ENCODE data around the gene DDI2.

The DDI2 gene

DNA sequence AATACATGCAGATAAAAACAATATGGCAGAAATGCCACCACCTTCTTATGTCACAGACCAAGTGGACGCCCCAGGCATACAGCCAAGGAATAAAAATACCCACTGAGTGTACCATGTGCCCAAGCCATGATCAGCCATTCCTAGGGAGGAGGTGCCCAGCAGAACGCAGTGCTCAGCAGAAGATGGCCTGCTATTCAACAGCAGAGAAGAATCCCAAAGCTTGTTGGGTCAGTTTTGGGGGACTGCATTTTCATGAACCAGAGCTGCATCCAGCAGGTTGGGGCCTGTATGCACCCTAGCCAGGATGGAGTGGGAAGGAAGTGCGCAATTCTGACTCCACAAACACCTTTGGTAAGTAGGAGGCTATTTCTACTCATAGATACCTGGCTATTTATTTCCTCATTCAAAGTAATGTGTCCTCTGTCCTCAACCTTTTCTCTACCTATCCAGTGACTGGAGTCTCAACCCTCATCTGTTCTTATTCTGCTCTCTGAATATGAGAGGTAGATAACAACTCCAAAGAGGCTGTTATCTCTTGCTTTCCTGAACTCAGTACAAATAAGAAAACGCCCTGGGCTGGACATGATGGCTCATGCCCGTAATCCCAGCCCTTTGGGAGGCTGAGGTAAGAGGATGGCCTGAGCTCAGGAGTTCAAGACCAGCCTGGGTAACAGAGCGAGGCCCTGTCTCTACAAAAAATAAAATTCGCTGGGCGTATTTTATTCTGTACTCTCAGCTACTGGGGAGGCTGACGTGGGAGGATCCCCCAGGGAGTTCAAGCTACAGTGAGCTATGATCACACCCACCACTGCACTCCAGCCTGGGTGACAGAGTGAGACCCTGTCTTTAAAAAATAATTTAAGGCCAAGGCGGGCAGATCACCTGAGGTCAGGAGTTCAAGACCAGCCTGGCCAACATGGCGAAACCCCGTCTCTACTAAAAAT is 64.4 kb downstream of the DDI2 start:
- no peak overlapping the region for H3K27ac ChIP-seq (ENCODE audit: low read depth, low read length)
- no peak overlapping the region for H3K4me3 ChIP-seq (ENCODE audit: low read depth, low read length)
- no peaks in the 10 kb centered on the region for H3K27me3 ChIP-seq (ENCODE audit: control insufficient read depth, insufficient read depth, low read length)
- no peak overlapping the region for H3K9ac ChIP-seq (ENCODE audit: low read depth, low read length)
- no peaks in the 10 kb centered on the region for H3K36me3 ChIP-seq (ENCODE audit: control insufficient read depth, insufficient read depth, low read length)
- H3K9me3 ChIP-seq (ENCODE audit: control insufficient read depth, insufficient read depth, low read length): peaks cover 5% of the 10 kb centered on the region; the same call in 1 of the 2 replicates
- H3K4me1 ChIP-seq (ENCODE audit: control insufficient read depth, insufficient read depth, low read length): peaks cover 17% of the 10 kb centered on the region

DNA sequence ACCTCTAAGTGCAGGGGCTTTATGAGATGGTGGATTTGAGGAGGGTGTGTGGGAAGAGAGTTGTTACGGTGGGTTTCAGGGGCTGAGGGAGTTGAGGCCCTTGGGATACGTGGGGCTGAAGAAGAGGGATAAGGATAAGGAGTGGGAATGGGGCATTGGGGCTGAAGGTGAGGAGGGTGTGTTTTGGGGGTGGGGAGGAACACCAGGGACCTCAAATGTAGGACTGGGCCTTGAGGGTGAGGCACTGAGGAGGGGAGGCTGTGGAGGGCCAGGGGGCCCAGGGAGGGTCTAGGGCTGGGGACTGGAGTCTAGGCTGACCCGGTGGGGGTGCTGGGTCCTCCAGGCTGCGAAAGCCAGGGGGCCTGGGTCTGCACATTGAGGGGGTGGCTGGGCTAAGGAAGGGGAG is 65.7 kb downstream of the DDI2 start:
- H3K9ac ChIP-seq (ENCODE audit: low read depth, low read length): no peak overlapping the region
- H3K9me3 ChIP-seq (ENCODE audit: control insufficient read depth, insufficient read depth, low read length): peaks cover 2% of the 10 kb centered on the region; the same call in 1 of the 2 replicates
- H3K4me3 ChIP-seq (ENCODE audit: low read depth, low read length): no peak overlapping the region
- no peak overlapping the region for H3K27ac ChIP-seq (ENCODE audit: low read depth, low read length)
- no peaks in the 10 kb centered on the region for H3K36me3 ChIP-seq (ENCODE audit: control insufficient read depth, insufficient read depth, low read length)
- H3K27me3 ChIP-seq (ENCODE audit: control insufficient read depth, insufficient read depth, low read length): no peaks in the 10 kb centered on the region
- H3K4me1 ChIP-seq (ENCODE audit: control insufficient read depth, insufficient read depth, low read length): peaks cover 17% of the 10 kb centered on the region

DNA sequence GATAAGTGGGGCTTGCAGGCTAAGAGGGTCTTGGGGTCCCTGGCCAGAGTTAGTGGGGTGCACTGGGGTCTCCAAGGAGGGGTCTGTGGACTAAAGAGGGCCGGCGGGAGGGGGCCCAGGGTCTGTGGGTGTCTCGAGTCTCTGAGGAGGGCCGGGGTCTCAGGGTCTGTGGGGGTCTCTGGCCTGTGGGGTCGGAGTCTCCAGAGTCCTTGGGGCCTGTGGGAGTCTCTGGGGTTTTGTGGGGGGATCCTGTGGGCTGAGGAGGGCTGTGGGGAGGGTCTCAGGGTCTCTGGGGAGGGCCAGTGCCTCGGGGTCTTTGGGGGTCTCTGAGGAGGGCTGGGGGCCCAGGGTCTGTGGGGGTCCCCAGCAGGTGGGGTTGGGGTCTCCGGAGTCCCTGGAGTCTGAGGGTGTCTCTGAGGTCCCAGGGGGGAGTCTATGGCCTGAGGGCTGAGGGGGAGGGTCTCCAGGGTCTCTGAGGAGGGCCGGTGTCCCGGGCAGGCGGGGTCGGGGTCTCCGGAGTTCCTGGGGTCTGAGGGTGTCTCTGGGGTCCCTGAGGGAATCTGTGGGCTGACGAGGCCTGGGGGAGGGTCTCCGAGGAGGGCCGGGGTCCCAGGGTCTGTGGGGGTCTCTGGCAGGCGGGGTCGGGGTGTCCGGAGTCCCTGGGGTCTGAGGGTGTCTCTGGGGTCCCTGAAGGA is 66.2 kb downstream of the DDI2 start:
- Histone ChIP-seq H3K9ac (ENCODE audit: low read depth, low read length) (peak overlapping the region; percentile 40; the same call in 1 of the 2 replicates), H3K36me3 (ENCODE audit: control insufficient read depth, insufficient read depth, low read length) (no peaks in the 10 kb centered on the region), H3K4me1 (ENCODE audit: control insufficient read depth, insufficient read depth, low read length) (peaks cover 17% of the 10 kb centered on the region), H3K27ac (ENCODE audit: low read depth, low read length) (no peak overlapping the region), H3K4me3 (ENCODE audit: low read depth, low read length) (peak overlapping the region; percentile 86), H3K27me3 (ENCODE audit: control insufficient read depth, insufficient read depth, low read length) (no peaks in the 10 kb centered on the region), H3K9me3 (ENCODE audit: control insufficient read depth, insufficient read depth, low read length) (no peaks in the 10 kb centered on the region)

GRCh38 chr1:15684042-15684461 is 66.8 kb downstream of the DDI2 start, which contains the start of gene PLEKHM2:
TSS of gene PLEKHM2 (plus strand) at chr1:15684320. CDS start at chr1:15684559, 239 bp downstream.
- Histone ChIP-seq H3K36me3 (ENCODE audit: control insufficient read depth, insufficient read depth, low read length) (no peaks in the 10 kb centered on the region), H3K4me3 (ENCODE audit: low read depth, low read length) (peak within 1 kb of the TSS; percentile 86), H3K27me3 (ENCODE audit: control insufficient read depth, insufficient read depth, low read length) (no peaks in the 10 kb centered on the region), H3K4me1 (ENCODE audit: control insufficient read depth, insufficient read depth, low read length) (peaks cover 17% of the 10 kb centered on the region), H3K9ac (ENCODE audit: low read depth, low read length) (peak within 1 kb of the TSS; percentile 61), H3K27ac (ENCODE audit: low read depth, low read length) (peak within 1 kb of the TSS; percentile 70), H3K9me3 (ENCODE audit: control insufficient read depth, insufficient read depth, low read length) (no peaks in the 10 kb centered on the region)

- peak overlapping the region; percentile 70 for H3K27ac ChIP-seq (ENCODE audit: low read depth, low read length)
- peaks cover 17% of the 10 kb centered on the region for H3K4me1 ChIP-seq (ENCODE audit: control insufficient read depth, insufficient read depth, low read length)
- H3K36me3 ChIP-seq (ENCODE audit: control insufficient read depth, insufficient read depth, low read length): no peaks in the 10 kb centered on the region
- peak overlapping the region; percentile 86 for H3K4me3 ChIP-seq (ENCODE audit: low read depth, low read length)
- H3K9me3 ChIP-seq (ENCODE audit: control insufficient read depth, insufficient read depth, low read length): no peaks in the 10 kb centered on the region
- peak overlapping the region; percentile 61 for H3K9ac ChIP-seq (ENCODE audit: low read depth, low read length)
- H3K27me3 ChIP-seq (ENCODE audit: control insufficient read depth, insufficient read depth, low read length): no peaks in the 10 kb centered on the region
These were observed 67.4 kb downstream of the DDI2 start for GRCh38 chr1:15684468-15685291.

- Histone ChIP-seq H3K9ac (ENCODE audit: low read depth, low read length) (no peak overlapping the region), H3K4me3 (ENCODE audit: low read depth, low read length) (peak overlapping the region; percentile 86), H3K9me3 (ENCODE audit: control insufficient read depth, insufficient read depth, low read length) (no peaks in the 10 kb centered on the region), H3K27me3 (ENCODE audit: control insufficient read depth, insufficient read depth, low read length) (no peaks in the 10 kb centered on the region), H3K4me1 (ENCODE audit: control insufficient read depth, insufficient read depth, low read length) (peaks cover 17% of the 10 kb centered on the region), H3K27ac (ENCODE audit: low read depth, low read length) (peak overlapping the region; percentile 32), H3K36me3 (ENCODE audit: control insufficient read depth, insufficient read depth, low read length) (no peaks in the 10 kb centered on the region)
These were observed 68.6 kb downstream of the DDI2 start for GRCh38 chr1:15685820-15686219.

- H3K4me3 ChIP-seq (ENCODE audit: low read depth, low read length): no peak overlapping the region
- H3K9me3 ChIP-seq (ENCODE audit: control insufficient read depth, insufficient read depth, low read length): no peaks in the 10 kb centered on the region
- H3K9ac ChIP-seq (ENCODE audit: low read depth, low read length): no peak overlapping the region
These were observed 70.2 kb downstream of the DDI2 start for GRCh38 chr1:15687446-15687845.

DNA sequence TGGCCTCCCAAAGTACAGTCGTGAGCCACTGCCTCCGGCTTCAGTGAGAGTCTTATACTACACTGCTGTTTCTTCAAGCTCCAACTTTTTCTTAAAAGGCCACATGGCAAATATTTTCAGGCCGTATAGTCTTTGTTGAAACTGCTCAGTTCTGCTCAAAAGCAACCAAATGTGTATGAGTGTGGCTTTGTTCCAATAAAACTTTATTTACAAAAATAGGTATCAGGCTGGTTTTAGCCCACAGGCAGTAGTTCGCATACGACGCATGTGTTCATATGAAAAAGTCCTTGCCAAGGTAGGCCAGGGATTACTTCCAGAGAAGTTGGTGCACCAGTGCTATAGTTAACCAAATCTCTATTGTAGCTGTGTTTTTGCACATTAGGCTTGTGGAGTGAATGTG is 73.1 kb downstream of the DDI2 start:
- no peaks in the 10 kb centered on the region for H3K9me3 ChIP-seq (ENCODE audit: control insufficient read depth, insufficient read depth, low read length)
- no peak overlapping the region for H3K27ac ChIP-seq (ENCODE audit: low read depth, low read length)
- H3K9ac ChIP-seq (ENCODE audit: low read depth, low read length): no peak overlapping the region
- H3K36me3 ChIP-seq (ENCODE audit: control insufficient read depth, insufficient read depth, low read length): no peaks in the 10 kb centered on the region
- no peak overlapping the region for H3K4me3 ChIP-seq (ENCODE audit: low read depth, low read length)
- peaks cover 8% of the 10 kb centered on the region for H3K4me1 ChIP-seq (ENCODE audit: control insufficient read depth, insufficient read depth, low read length)
- no peaks in the 10 kb centered on the region for H3K27me3 ChIP-seq (ENCODE audit: control insufficient read depth, insufficient read depth, low read length)

More at GRCh38 chr1:15687446-15687845, 70.2 kb downstream of the DDI2 start:
- Histone ChIP-seq H3K4me1 (ENCODE audit: control insufficient read depth, insufficient read depth, low read length) (peaks cover 12% of the 10 kb centered on the region), H3K36me3 (ENCODE audit: control insufficient read depth, insufficient read depth, low read length) (no peaks in the 10 kb centered on the region), H3K27me3 (ENCODE audit: control insufficient read depth, insufficient read depth, low read length) (no peaks in the 10 kb centered on the region), H3K27ac (ENCODE audit: low read depth, low read length) (no peak overlapping the region)

GRCh38 chr1:15691434-15692032 is 74.3 kb downstream of the DDI2 start:
- H3K4me3 ChIP-seq (ENCODE audit: low read depth, low read length): no peak overlapping the region
- no peaks in the 10 kb centered on the region for H3K27me3 ChIP-seq (ENCODE audit: control insufficient read depth, insufficient read depth, low read length)
- no peaks in the 10 kb centered on the region for H3K4me1 ChIP-seq (ENCODE audit: control insufficient read depth, insufficient read depth, low read length)
- no peaks in the 10 kb centered on the region for H3K9me3 ChIP-seq (ENCODE audit: control insufficient read depth, insufficient read depth, low read length)
- H3K9ac ChIP-seq (ENCODE audit: low read depth, low read length): no peak overlapping the region
- no peaks in the 10 kb centered on the region for H3K36me3 ChIP-seq (ENCODE audit: control insufficient read depth, insufficient read depth, low read length)
- H3K27ac ChIP-seq (ENCODE audit: low read depth, low read length): no peak overlapping the region

DNA sequence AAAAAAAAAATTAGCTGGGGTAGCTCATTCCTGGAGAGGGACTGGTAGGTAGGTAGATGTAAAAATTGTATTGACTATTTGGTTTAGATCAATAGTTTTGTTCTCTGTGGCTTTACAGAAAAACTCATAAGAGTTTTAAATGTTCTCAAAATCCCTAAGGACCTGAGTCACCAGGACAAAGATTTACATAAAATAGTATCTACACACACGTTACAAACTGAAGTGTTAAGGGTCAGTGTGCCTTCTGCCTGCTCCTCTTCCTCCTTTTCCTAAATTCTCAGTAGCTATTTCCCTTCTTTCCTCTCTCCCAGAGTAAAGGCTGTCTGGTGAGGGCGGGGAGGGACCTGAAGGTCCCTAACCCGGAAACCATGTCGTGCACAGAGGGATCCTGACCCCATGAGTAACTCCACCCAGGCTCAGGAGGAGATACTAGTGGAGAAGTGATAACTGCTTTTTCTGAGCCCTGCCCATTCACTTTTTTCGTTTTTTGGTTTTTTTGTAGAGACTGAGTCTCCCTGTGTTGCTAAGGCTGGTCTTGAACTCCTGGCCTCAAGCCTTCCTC is 74.9 kb downstream of the DDI2 start:
- Histone ChIP-seq H3K9ac (ENCODE audit: low read depth, low read length) (no peak overlapping the region), H3K27ac (ENCODE audit: low read depth, low read length) (no peak overlapping the region), H3K4me3 (ENCODE audit: low read depth, low read length) (no peak overlapping the region), H3K4me1 (ENCODE audit: control insufficient read depth, insufficient read depth, low read length) (no peaks in the 10 kb centered on the region), H3K27me3 (ENCODE audit: control insufficient read depth, insufficient read depth, low read length) (no peaks in the 10 kb centered on the region), H3K36me3 (ENCODE audit: control insufficient read depth, insufficient read depth, low read length) (0 out of 2 replicates have a peak, but pooled peaks cover 5% of the 10 kb centered on the region), H3K9me3 (ENCODE audit: control insufficient read depth, insufficient read depth, low read length) (no peaks in the 10 kb centered on the region)

Data from HUES48 (cell line).